Lung (tissue), 12 donors: ENCODE results near the gene SLC51B. TPM values are rescaled to one million over a fixed set of nuclear protein-coding genes. Genes with fewer than 3 reads are reported as not detected.
"Not testable (repeated sequence)": the region's sequence is repeated elsewhere in the genome, so short reads cannot be mapped to it uniquely, and the experiment has no call there.

ENCODE experiments used
- ATAC-seq: fragments of 200-7000 bp; cut with Tn5 transposase; one replicate; pipeline ENCODE4 v1.9.1; 2020; ENCODE audit warnings: moderate number of reproducible peaks; ENCODE audit not compliant: insufficient read depth, low FRiP score
- DNase-seq, 3 donors: peaks; one replicate each; pipeline ENCODE4 v3.0.0-alpha.2; 2013 to 2017
- H3K27ac ChIP-seq, 2 donors: one replicate each; pipeline ENCODE4 v1.5.1; 2013; ENCODE audit warnings: mild to moderate bottlenecking in 2 of 2, moderate library complexity in 2 of 2, control low read depth in 1 of 2, inconsistent platforms in 1 of 2, low read depth in 1 of 2, low read length in 1 of 2
- H3K27me3 ChIP-seq, 3 donors: one replicate each; pipeline ENCODE4 v1.5.1; 2013; ENCODE audit warnings: low read length in 2 of 3; ENCODE audit not compliant: control insufficient read depth in 3 of 3, insufficient read depth in 3 of 3
- H3K36me3 ChIP-seq, 4 donors: one replicate each; pipeline ENCODE4 v1.5.1; 2013; ENCODE audit warnings: low read length in 4 of 4, mild to moderate bottlenecking in 1 of 4, moderate library complexity in 1 of 4; ENCODE audit not compliant: control insufficient read depth in 4 of 4, insufficient read depth in 4 of 4
- H3K4me1 ChIP-seq, 5 donors: one replicate each; pipeline ENCODE4 v1.5.1; 2013; ENCODE audit warnings: low read length in 5 of 5, mild to moderate bottlenecking in 2 of 5, moderate library complexity in 1 of 5; ENCODE audit not compliant: control insufficient read depth in 5 of 5, insufficient read depth in 5 of 5
- H3K4me3 ChIP-seq: one replicate; pipeline ENCODE4 v1.5.1; 2013; ENCODE audit warnings: mild to moderate bottlenecking, control low read depth, moderate library complexity
- H3K9ac ChIP-seq, 2 donors: one replicate each; pipeline ENCODE4 v1.5.1; 2013; ENCODE audit warnings: low read length in 2 of 2, control low read depth in 1 of 2; ENCODE audit not compliant: insufficient read depth in 1 of 2
- H3K9me3 ChIP-seq, 4 donors: one replicate each; pipeline ENCODE4 v1.5.1; 2013; ENCODE audit warnings: low read length in 3 of 4, mild to moderate bottlenecking in 1 of 4, moderate library complexity in 1 of 4; ENCODE audit not compliant: control insufficient read depth in 4 of 4, insufficient read depth in 3 of 4
- WGBS, 2 donors: extraction: QIAGEN DNeasy Blood & Tissue Kit; methylation state at CpG; one replicate each; pipeline ENCODE4 v1.1.7; 2013; 5-methylcytosine and 5-hydroxymethylcytosine counted together
- polyA plus RNA-seq, 2 donors: library from polyadenylated mRNA; stranded (reverse); fragments of 200-250 nt; gene quantifications; one replicate each; pipeline ENCODE4 v1.2.1, GENCODE V29; 2013
- total RNA-seq, 2 donors: library from RNA; depleted of rRNA in 1 of 2; stranded (reverse); fragments of >200 nt in 1 of 2; gene quantifications; one replicate each; pipeline ENCODE4 v1.2.1, GENCODE V29; 2014 to 2021
- TF ChIP-seq, protein P1 (sequence below): IDR thresholded peaks from 2 replicates; pipeline ENCODE4 v1.5.1; 2012; ENCODE audit warnings: mild to moderate bottlenecking; ENCODE audit errors: control extremely low read depth, extremely low read depth
- donor health status: control.
- donor health status: control.
- donor health status: Bipolar disorder and iron deficiency.
- donor health status: healthy.
- donor health status: DM: yes; HTN: yes; CAD: no.

SLC51B gene
- total and polyA plus RNA-seq, 4 donors = 0.85 to 7.3 (median 2.0) TPM

- no peaks in the 10 kb centered on the region for H3K27me3 ChIP-seq
- no peak overlapping the region for H3K9ac ChIP-seq
- peaks cover 0 to 24% (median 9%) of the 10 kb centered on the region in 5 donors for H3K4me1 ChIP-seq
- no peaks in the 10 kb centered on the region for H3K9me3 ChIP-seq
- DNase-seq (no peak), ATAC-seq (no peak)
- H3K27ac ChIP-seq = no peak overlapping the region
- H3K4me3 ChIP-seq = no peak overlapping the region
- TF ChIP-seq, protein P1, sequence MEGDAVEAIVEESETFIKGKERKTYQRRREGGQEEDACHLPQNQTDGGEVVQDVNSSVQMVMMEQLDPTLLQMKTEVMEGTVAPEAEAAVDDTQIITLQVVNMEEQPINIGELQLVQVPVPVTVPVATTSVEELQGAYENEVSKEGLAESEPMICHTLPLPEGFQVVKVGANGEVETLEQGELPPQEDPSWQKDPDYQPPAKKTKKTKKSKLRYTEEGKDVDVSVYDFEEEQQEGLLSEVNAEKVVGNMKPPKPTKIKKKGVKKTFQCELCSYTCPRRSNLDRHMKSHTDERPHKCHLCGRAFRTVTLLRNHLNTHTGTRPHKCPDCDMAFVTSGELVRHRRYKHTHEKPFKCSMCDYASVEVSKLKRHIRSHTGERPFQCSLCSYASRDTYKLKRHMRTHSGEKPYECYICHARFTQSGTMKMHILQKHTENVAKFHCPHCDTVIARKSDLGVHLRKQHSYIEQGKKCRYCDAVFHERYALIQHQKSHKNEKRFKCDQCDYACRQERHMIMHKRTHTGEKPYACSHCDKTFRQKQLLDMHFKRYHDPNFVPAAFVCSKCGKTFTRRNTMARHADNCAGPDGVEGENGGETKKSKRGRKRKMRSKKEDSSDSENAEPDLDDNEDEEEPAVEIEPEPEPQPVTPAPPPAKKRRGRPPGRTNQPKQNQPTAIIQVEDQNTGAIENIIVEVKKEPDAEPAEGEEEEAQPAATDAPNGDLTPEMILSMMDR = no peak
- WGBS, 2 donors = 93 to 96% methylated on average over 2 of the region's 2 CpGs
- no peaks in the 10 kb centered on the region for H3K36me3 ChIP-seq
Measured at GRCh38 chr15:65041787-65042186, 3.4 kb upstream of the SLC51B start.

- TF ChIP-seq, protein P1 = no peak
- DNase-seq = no peak
- Histone ChIP-seq H3K27me3 (no peaks in the 10 kb centered on the region), H3K36me3 (no peaks in the 10 kb centered on the region), H3K27ac (no peak overlapping the region), H3K4me3 (no peak overlapping the region), H3K9ac (no peak overlapping the region), H3K4me1 (peaks cover 0 to 24% (median 9%) of the 10 kb centered on the region in 5 donors), H3K9me3 (no peaks in the 10 kb centered on the region)
- 46 to 70% methylated on average over 4 of the region's 4 CpGs for WGBS, 2 donors
- ATAC-seq = no peak
Measured at GRCh38 chr15:65042776-65043327, 2.3 kb upstream of the SLC51B start.

DNA sequence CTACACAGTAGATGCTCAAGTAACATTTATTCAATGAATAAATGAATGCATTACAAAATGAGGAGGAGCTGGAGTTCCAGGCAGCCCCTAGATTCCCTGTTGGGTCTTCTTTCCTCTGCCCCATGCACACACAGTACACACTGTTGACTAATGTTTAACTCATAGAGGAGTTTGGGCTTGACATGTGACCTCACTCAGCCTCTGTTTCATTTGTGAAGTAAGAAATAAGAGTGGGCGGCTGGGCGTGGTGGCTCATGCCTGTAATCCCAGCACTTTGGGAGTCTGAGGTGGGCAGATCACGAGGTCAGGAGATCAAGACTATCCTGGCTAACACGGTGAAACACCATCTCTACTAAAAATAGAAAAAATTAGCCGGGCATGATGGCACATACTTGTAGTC is 969 bp upstream of the SLC51B start:
- H3K9me3 ChIP-seq, H3K36me3 ChIP-seq, H3K27ac ChIP-seq, H3K4me3 ChIP-seq, DNase-seq, H3K27me3 ChIP-seq, H3K9ac ChIP-seq: not testable (repeated sequence)
- peak; percentile 48 for ATAC-seq
- peaks cover 0 to 26% (median 9%) of the 10 kb centered on the region in 5 donors for H3K4me1 ChIP-seq
- 63 to 85% methylated on average over 5 of the region's 5 CpGs for WGBS, 2 donors

GRCh38 chr15:65048241-65048640 is 3.1 kb downstream of the SLC51B start:
- H3K4me1 ChIP-seq = peaks cover 5 to 33% (median 9%) of the 10 kb centered on the region in 5 donors
- peak in 2 of 3 donors; percentile 89 to 93 for DNase-seq
- no peak overlapping the region for H3K4me3 ChIP-seq

More at GRCh38 chr15:65048241-65048640, 3.1 kb downstream of the SLC51B start:
- WGBS, 2 donors = 68 to 83% methylated on average over 2 of the region's 2 CpGs
- ATAC-seq = no peak
- H3K27ac ChIP-seq = no peak overlapping the region
- H3K36me3 ChIP-seq = peaks cover 0 to 24% (median 6%) of the 10 kb centered on the region in 4 donors
- no peaks in the 10 kb centered on the region for H3K27me3 ChIP-seq
- no peak overlapping the region for H3K9ac ChIP-seq
- TF ChIP-seq, protein P1 = no peak
- H3K9me3 ChIP-seq = no peaks in the 10 kb centered on the region
